ENCODE measurements around the gene IGHMBP2. TPM values are rescaled to one million over a fixed set of nuclear protein-coding genes. Genes with fewer than 3 reads are reported as not detected.

IGHMBP2 gene
- total RNA-seq, 4 donors from 2014 or later, result 10.2 to 18.4 (median 11.7) TPM

DNA sequence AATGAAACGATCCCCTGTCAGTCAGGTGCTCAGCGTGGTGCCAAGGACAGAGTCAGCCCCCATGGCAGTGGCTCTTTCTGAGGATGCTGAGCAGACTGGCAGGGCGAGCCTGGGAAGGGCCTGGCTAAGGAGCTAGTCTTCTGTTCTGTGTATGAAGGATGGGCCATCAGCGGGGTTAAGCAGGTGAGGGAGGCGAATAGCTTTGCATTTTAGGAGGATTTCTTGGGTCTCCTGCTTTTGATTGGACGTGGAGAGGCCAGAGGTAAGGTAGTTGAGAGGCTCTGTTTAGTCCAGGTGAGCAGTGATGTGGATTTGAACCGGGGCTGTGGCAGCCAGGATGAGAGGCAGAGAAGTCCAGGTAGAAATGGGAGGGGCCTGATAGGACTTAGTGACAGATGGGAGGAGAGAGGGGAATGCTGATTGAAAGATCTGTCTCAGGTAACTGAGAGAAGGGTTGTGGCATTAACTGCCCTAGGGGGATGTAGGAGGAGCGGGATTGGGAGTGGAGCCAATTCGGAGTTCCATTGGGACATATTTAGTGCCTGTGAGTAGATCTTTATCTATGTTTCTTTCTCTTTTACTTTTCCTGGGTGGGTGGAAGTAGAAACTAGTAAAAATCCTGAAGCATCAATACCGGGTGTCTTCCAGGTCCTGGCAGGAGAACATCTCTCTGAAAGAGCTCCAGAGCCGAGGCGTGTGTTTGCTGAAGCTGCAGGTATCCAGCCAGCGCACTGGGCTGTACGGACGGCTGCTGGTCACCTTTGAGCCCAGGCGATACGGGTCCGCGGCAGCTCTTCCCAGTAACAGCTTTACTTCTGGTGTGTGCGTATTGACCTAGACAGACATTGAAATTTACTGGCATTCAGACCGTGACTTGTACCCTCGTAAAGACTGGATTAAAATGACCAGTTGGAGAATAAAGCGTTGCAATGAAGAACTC lies 2.0 kb downstream of the IGHMBP2 start:
- DNase-seq, result no peak
- 88 to 91% methylated on average over 23 of the region's 23 CpGs for WGBS, 2 donors
- Histone ChIP-seq H3K36me3 (peaks cover 16 to 21% of the 10 kb centered on the region in 2 donors), H3K27me3 (no peaks in the 10 kb centered on the region), H3K4me1 (peaks cover 20 to 21% of the 10 kb centered on the region in 2 donors), H3K27ac (no peak overlapping the region), H3K9me3 (no peaks in the 10 kb centered on the region), H3K4me3 (replicated peaks in 1 of 3) (no peak overlapping the region)
- TF ChIP-seq, protein P1, sequence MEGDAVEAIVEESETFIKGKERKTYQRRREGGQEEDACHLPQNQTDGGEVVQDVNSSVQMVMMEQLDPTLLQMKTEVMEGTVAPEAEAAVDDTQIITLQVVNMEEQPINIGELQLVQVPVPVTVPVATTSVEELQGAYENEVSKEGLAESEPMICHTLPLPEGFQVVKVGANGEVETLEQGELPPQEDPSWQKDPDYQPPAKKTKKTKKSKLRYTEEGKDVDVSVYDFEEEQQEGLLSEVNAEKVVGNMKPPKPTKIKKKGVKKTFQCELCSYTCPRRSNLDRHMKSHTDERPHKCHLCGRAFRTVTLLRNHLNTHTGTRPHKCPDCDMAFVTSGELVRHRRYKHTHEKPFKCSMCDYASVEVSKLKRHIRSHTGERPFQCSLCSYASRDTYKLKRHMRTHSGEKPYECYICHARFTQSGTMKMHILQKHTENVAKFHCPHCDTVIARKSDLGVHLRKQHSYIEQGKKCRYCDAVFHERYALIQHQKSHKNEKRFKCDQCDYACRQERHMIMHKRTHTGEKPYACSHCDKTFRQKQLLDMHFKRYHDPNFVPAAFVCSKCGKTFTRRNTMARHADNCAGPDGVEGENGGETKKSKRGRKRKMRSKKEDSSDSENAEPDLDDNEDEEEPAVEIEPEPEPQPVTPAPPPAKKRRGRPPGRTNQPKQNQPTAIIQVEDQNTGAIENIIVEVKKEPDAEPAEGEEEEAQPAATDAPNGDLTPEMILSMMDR (IDR thresholded peaks at IDR 0.05), result no peak
- TF ChIP-seq POLR2A (IDR thresholded peaks at IDR 0.05), result no peak
- intact Hi-C loops (cut with DNase I), result no loop called here

DNA sequence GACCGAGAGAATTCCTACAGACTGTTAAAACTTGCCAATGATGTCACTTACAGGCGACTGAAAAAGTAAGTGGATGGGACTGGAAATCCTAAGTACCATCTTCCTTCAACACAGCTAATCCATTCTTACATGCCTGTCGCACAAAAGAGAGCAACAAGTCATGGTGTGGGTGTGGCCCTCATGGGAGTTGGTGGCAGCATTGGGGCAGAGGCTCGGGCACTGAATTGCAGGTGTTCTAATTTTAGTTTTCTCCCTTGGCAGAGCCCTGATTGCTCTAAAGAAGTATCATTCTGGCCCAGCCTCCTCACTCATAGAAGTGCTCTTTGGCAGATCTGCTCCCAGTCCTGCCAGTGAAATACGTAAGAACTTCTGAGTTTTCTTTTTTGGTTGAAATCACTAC lies 4.6 kb downstream of the IGHMBP2 start:
- no peaks in the 10 kb centered on the region for H3K9me3 ChIP-seq
- no peak for DNase-seq
- H3K4me1 ChIP-seq, result peaks cover 10 to 11% of the 10 kb centered on the region in 2 donors
- WGBS, 2 donors, result 96% methylated on average over 5 of the region's 5 CpGs
- intact Hi-C loops (cut with DNase I), result no loop called here
- peaks cover 27 to 44% of the 10 kb centered on the region in 2 donors for H3K36me3 ChIP-seq
- no peak overlapping the region for H3K4me3 ChIP-seq (replicated peaks in 1 of 3)
- H3K27ac ChIP-seq, result no peak overlapping the region
- TF ChIP-seq POLR2A (IDR thresholded peaks at IDR 0.05), result no peak
- TF ChIP-seq, protein P1 (IDR thresholded peaks at IDR 0.05), result no peak
- H3K27me3 ChIP-seq, result no peaks in the 10 kb centered on the region

DNA sequence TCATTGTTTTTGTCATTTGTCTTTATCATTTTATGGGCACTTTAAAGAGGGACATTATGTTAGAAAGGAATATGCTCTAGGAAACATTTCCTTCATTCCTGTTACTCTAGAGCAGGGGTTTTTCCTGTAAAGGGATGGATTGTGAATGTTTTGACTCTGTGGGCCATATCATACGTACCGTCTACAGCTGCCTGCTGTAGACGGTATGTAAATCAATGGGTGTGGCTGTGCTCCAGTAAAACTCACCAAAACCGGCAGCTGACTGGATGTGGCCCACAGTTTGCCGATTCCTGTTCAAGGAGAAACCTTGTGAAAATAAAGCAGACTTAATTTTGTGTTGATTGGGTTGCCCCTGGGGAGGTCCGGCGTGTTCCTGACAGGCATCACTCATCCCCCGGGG lies 7.3 kb downstream of the IGHMBP2 start:
- Histone ChIP-seq H3K36me3 (peaks cover 27 to 58% of the 10 kb centered on the region in 2 donors), H3K4me1 (no peaks in the 10 kb centered on the region), H3K9me3 (no peaks in the 10 kb centered on the region), H3K27ac (no peak overlapping the region), H3K4me3 (replicated peaks in 1 of 3) (no peak overlapping the region), H3K27me3 (no peaks in the 10 kb centered on the region)
- intact Hi-C loops (cut with DNase I), result no loop called here
- 77 to 88% methylated on average over 8 of the region's 8 CpGs for WGBS, 2 donors
- DNase-seq, result no peak
- no peak for TF ChIP-seq POLR2A (IDR thresholded peaks at IDR 0.05)
- TF ChIP-seq, protein P1 (IDR thresholded peaks at IDR 0.05), result no peak

DNA sequence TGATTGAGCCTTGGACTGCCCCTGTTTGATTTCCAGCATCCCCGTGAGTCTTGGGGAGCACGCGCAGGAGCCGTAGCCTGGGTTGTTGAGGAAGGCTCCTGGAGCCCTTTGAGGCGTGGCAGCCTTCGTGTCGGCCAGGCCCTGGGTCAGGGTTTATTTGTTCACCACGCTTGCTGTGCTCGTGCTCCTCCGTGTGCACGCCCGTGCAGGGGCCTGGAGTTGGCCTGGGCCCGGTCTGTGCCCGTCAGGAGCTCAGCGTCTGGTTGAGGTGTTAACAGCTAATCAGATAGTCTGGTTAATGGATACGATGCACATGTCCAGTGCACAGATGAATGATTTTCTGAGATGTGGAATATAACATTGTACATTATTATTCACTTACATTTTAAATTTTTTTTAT lies 8.0 kb downstream of the IGHMBP2 start:
- Histone ChIP-seq H3K4me3 (replicated peaks in 1 of 3) (no peak overlapping the region), H3K4me1 (no peaks in the 10 kb centered on the region), H3K27ac (no peak overlapping the region), H3K27me3 (no peaks in the 10 kb centered on the region), H3K9me3 (no peaks in the 10 kb centered on the region), H3K36me3 (peaks cover 34 to 64% of the 10 kb centered on the region in 2 donors)
- 97 to 98% methylated on average over 14 to 16 of the region's 16 CpGs for WGBS, 2 donors
- intact Hi-C loops (cut with DNase I), result no loop called here
- DNase-seq, result no peak
- TF ChIP-seq, protein P1 (IDR thresholded peaks at IDR 0.05), result no peak
- TF ChIP-seq POLR2A (IDR thresholded peaks at IDR 0.05), result no peak

DNA sequence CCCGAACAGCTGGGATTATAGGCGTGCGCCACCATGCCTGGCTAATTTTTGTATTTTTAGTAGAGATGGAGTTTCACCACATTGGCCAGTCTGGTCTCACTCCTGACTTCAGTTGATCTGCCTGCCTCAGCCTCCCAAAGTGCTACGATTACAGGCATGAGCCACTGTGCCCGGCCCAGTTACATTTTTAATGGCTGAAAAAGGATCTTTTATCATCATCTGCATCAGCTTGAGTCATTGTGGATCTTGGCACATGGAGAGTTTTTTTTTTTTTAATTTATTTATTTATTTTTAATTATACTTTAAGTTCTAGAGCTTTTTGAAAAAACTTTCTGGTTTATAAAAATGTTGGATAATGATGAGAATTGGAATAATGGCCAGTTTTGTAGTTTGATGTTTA lies 8.6 kb downstream of the IGHMBP2 start:
- H3K36me3 ChIP-seq, result peaks cover 34 to 64% of the 10 kb centered on the region in 2 donors
- TF ChIP-seq POLR2A (IDR thresholded peaks at IDR 0.05), result no peak
- TF ChIP-seq, protein P1 (IDR thresholded peaks at IDR 0.05), result no peak
- H3K4me1 ChIP-seq, result no peaks in the 10 kb centered on the region
- intact Hi-C loops (cut with DNase I), result no loop called here
- no peak for DNase-seq
- H3K9me3 ChIP-seq, result no peaks in the 10 kb centered on the region
- no peak overlapping the region for H3K4me3 ChIP-seq (replicated peaks in 1 of 3)
- WGBS, 2 donors, result 86 to 95% methylated on average over 5 of the region's 5 CpGs
- H3K27me3 ChIP-seq, result no peaks in the 10 kb centered on the region
- H3K27ac ChIP-seq, result no peak overlapping the region
